HCT116 (cell line): ENCODE data around the gene GTF2IRD1. TPM values are rescaled to one million over a fixed set of nuclear protein-coding genes. Genes with fewer than 3 reads are reported as not detected.

Experiments
- ATAC-seq: fragments of 200-7000 bp; cut with Tn5 transposase; 2 replicates; pipeline ENCODE4 v1.9.1; 2020; ENCODE audit warnings: mild to moderate bottlenecking, moderate library complexity
- BruUV-seq: library from RNA; stranded (reverse); fragments of 400-500 nt; replicated peaks from 2 replicates; lab custom pipeline; 2021; lab: Mats Ljungman, UMichigan
- CTCF ChIA-PET: fragments of 300-600 bp; sonication (Branson Sonifier 250); formaldehyde crosslinking; loops from one replicate; lab custom pipeline; 2021; ENCODE audit warnings: antibody characterized with exemption; lab: Charles Lee
- POLR2A ChIA-PET: fragments of 300-600, 350-600 bp; sonication (Branson Sonifier 250); formaldehyde crosslinking; loops from one replicate; lab custom pipeline; 2021; ENCODE audit warnings: antibody characterized with exemption; lab: Charles Lee
- RAD21 ChIA-PET, 2 experiments: fragments of 300-600 bp; sonication (Branson Sonifier 250); formaldehyde crosslinking; loops; one replicate each; lab custom pipeline; 2023; ENCODE audit warnings: low total read pairs in 2 of 2; ENCODE audit not compliant: uncharacterized antibody in 2 of 2, unreplicated experiment in 2 of 2, low non-redundant PET in 1 of 2; lab: Charles Lee
- DNase-seq: peaks from one replicate; pipeline ENCODE4 v3.0.0-alpha.2; 2010; ENCODE audit warnings: low read depth, low spot score
- H2AFZ ChIP-seq: fragments of 200-600 bp; shearing (Covaris generic), sonication (generic); 2 replicates; pipeline ENCODE4 v1.6.1; 2017; ENCODE audit warnings: low read depth, mixed run types, mixed read lengths, antibody characterized with exemption, low read length; ENCODE audit not compliant: poor library complexity, severe bottlenecking
- H3K27ac ChIP-seq: 2 replicates; pipeline ENCODE4 v1.5.1; 2012; ENCODE audit warnings: low read depth, low read length
- H3K27me3 ChIP-seq: fragments of 200-600 bp; sonication (generic); 2 replicates; pipeline ENCODE4 v1.6.1; 2016; ENCODE audit warnings: mixed run types, low read length, mixed read lengths; ENCODE audit not compliant: insufficient read depth
- H3K36me3 ChIP-seq, 2 experiments: fragments of 200-500 bp in 1 of 2; fragments of 200-600 bp in 1 of 2; sonication (Bioruptor generic) in 1 of 2; sonication (generic) in 1 of 2; 2 replicates each; pipeline versions ENCODE4 v1.5.1 to v1.6.1; 2014 to 2016; ENCODE audit warnings: low read length in 2 of 2, inconsistent platforms in 1 of 2, mixed read lengths in 1 of 2, mixed run types in 1 of 2; ENCODE audit not compliant: insufficient read depth in 2 of 2, control insufficient read depth in 1 of 2
- H3K4me1 ChIP-seq, 2 experiments: fragments of 200-600 bp in 1 of 2; sonication (generic) in 1 of 2; 2 replicates each; pipeline versions ENCODE4 v1.5.1 to v1.6.1; 2012 to 2017; ENCODE audit warnings: low read length in 2 of 2, inconsistent platforms in 1 of 2, mild to moderate bottlenecking in 1 of 2, mixed read lengths in 1 of 2, mixed run types in 1 of 2, moderate library complexity in 1 of 2; ENCODE audit not compliant: insufficient read depth in 2 of 2, control insufficient read depth in 1 of 2
- H3K4me2 ChIP-seq: fragments of 200-600 bp; sonication (generic); 2 replicates; pipeline ENCODE4 v1.6.1; 2017; ENCODE audit warnings: mixed run types, low read length, mixed read lengths
- H3K4me3 ChIP-seq, 2 experiments: fragments of 200-600 bp in 1 of 2; sonication (generic) in 1 of 2; replicated peaks in 1 of 2; 2 replicates each; pipeline ENCODE4 v1.5.1; 2011 to 2016; ENCODE audit warnings: low read length in 2 of 2, control low read depth in 1 of 2, low read depth in 1 of 2, mild to moderate bottlenecking in 1 of 2, mixed read lengths in 1 of 2, mixed run types in 1 of 2
- H3K79me2 ChIP-seq: fragments of 200-600 bp; sonication (generic); 2 replicates; pipeline ENCODE4 v1.6.1; 2017; ENCODE audit warnings: mild to moderate bottlenecking, mixed run types, low read length, moderate library complexity, mixed read lengths; ENCODE audit not compliant: insufficient read depth
- H3K9ac ChIP-seq: fragments of 200-600 bp; sonication (generic); 2 replicates; pipeline ENCODE4 v1.6.1; 2016; ENCODE audit warnings: low read length, mixed read lengths
- H3K9me2 ChIP-seq: fragments of 200-600 bp; sonication (generic), shearing (Covaris generic); 2 replicates; pipeline ENCODE4 v1.6.1; 2017; ENCODE audit warnings: mixed run types, mild to moderate bottlenecking, moderate library complexity; ENCODE audit not compliant: insufficient read depth
- H3K9me3 ChIP-seq, 2 experiments: fragments of 200-500 bp in 1 of 2; fragments of 200-600 bp in 1 of 2; sonication (Bioruptor generic) in 1 of 2; sonication (generic) in 1 of 2; 2 replicates each; pipeline ENCODE4 v1.6.1; 2014 to 2017; ENCODE audit warnings: low read length in 2 of 2, mixed read lengths in 2 of 2, inconsistent platforms in 1 of 2, low read depth in 1 of 2, mild to moderate bottlenecking in 1 of 2, mixed run types in 1 of 2, moderate library complexity in 1 of 2; ENCODE audit not compliant: control insufficient read depth in 1 of 2, insufficient read depth in 1 of 2
- H4K20me1 ChIP-seq: fragments of 200-600 bp; sonication (generic), shearing (Covaris generic); 2 replicates; pipeline ENCODE4 v1.6.1; 2017; ENCODE audit warnings: mixed run types, mild to moderate bottlenecking, moderate library complexity; ENCODE audit not compliant: insufficient read depth
- ATF3 ChIP-seq: IDR thresholded peaks from 2 replicates; pipeline ENCODE4 v1.6.1; 2012
- CBX3 ChIP-seq: IDR thresholded peaks from 2 replicates; pipeline ENCODE4 v1.6.1; 2012; ENCODE audit warnings: low read depth
- CEBPB ChIP-seq: IDR thresholded peaks from 2 replicates; pipeline ENCODE4 v1.6.1; 2012; ENCODE audit warnings: low read depth
- EGR1 ChIP-seq: IDR thresholded peaks from 2 replicates; pipeline ENCODE4 v1.6.1; 2012; ENCODE audit warnings: low read depth
- ELF1 ChIP-seq: IDR thresholded peaks from 2 replicates; pipeline ENCODE4 v1.6.1; 2012; ENCODE audit warnings: low read depth, borderline replicate concordance
- EZH2 ChIP-seq: fragments of 200-600 bp; sonication (generic); IDR thresholded peaks from 2 replicates; pipeline ENCODE4 v1.6.1; 2017; ENCODE audit warnings: antibody characterized with exemption, mixed run types
- FOSL1 ChIP-seq: IDR thresholded peaks from 2 replicates; pipeline ENCODE4 v1.6.1; 2012; ENCODE audit warnings: low read depth
- POLR2A ChIP-seq: IDR thresholded peaks from 2 replicates; pipeline ENCODE4 v1.7.0; 2011; ENCODE audit warnings: borderline replicate concordance; ENCODE audit not compliant: insufficient read depth, insufficient read length; ENCODE audit errors: extremely low read depth
- RAD21 ChIP-seq: IDR thresholded peaks from 2 replicates; pipeline ENCODE4 v1.6.1; 2012; ENCODE audit warnings: low read depth, mild to moderate bottlenecking
- REST ChIP-seq: IDR thresholded peaks from 2 replicates; pipeline ENCODE4 v1.6.1; 2012; ENCODE audit warnings: low read depth
- SIN3A ChIP-seq: IDR thresholded peaks from 2 replicates; pipeline ENCODE4 v1.6.1; 2012; ENCODE audit warnings: low read depth
- SP1 ChIP-seq: IDR thresholded peaks from 2 replicates; pipeline ENCODE4 v1.6.1; 2012; ENCODE audit warnings: low read depth
- SRF ChIP-seq: IDR thresholded peaks from 2 replicates; pipeline ENCODE4 v1.6.1; 2012; ENCODE audit warnings: low read depth
- YY1 ChIP-seq: IDR thresholded peaks from 2 replicates; pipeline ENCODE4 v1.6.1; 2011; ENCODE audit warnings: low read length, low read depth, moderate library complexity, mild to moderate bottlenecking; ENCODE audit not compliant: insufficient replicate concordance; ENCODE audit errors: extremely low read depth
- ZBTB33 ChIP-seq: IDR thresholded peaks from 2 replicates; pipeline ENCODE4 v1.6.1; 2011; ENCODE audit warnings: mild to moderate bottlenecking, low read length, moderate library complexity; ENCODE audit not compliant: insufficient replicate concordance; ENCODE audit errors: extremely low read depth
- ZFX ChIP-seq: fragments of 450-650 bp; IDR thresholded peaks from 2 replicates; pipeline ENCODE4 v1.6.1; 2017
- ZNF274 ChIP-seq: fragments of 200-500 bp; sonication (Bioruptor generic); IDR thresholded peaks from 2 replicates; pipeline ENCODE4 v1.6.1; 2014; ENCODE audit warnings: mild to moderate bottlenecking, low read depth, low read length, inconsistent platforms
- intact Hi-C: fragments of 100-400 bp; cut with micrococcal nuclease; formaldehyde crosslinking; loops from 2 replicates; pipeline ENCODE4 v1.10.0; 2022
- total RNA-seq: library from RNA; stranded (reverse); gene quantifications from one replicate; pipeline ENCODE4 v1.2.1, GENCODE V29; 2021; ENCODE audit not compliant: unreplicated experiment

The GTF2IRD1 gene
- total RNA-seq, 1 experiment from 2014 or later = 34.5 TPM

- H3K4me1 ChIP-seq = peaks cover 0 to 3% of the 10 kb centered on the region in 2 experiments; a peak in 2 of 4 replicates
- H3K4me3 ChIP-seq = no peak overlapping the region
- no peaks in the 10 kb centered on the region for H3K9me2 ChIP-seq
- ChIA-PET CTCF (no interaction called here), RAD21 (no interaction called here), POLR2A (no interaction called here)
- DNase-seq (no peak), ATAC-seq (no peak)
- H3K9me3 ChIP-seq = no peaks in the 10 kb centered on the region
- H4K20me1 ChIP-seq = no peaks in the 10 kb centered on the region
- no peak overlapping the region for H3K4me2 ChIP-seq
- no TSS peak for BruUV-seq
- H3K9ac ChIP-seq = no peak overlapping the region
- no peaks in the 10 kb centered on the region for H3K36me3 ChIP-seq
- intact Hi-C loops = no loop called here
- no peak for TF ChIP-seq POLR2A
- no peak for TF ChIP-seq EGR1
- no peak for TF ChIP-seq REST
- no peak for TF ChIP-seq FOSL1
- TF ChIP-seq RAD21 = no peak
- no peak for TF ChIP-seq YY1
- H3K79me2 ChIP-seq = no peaks in the 10 kb centered on the region
- no peak overlapping the region for H2AFZ ChIP-seq
- no peaks in the 10 kb centered on the region for H3K27me3 ChIP-seq
- no peak overlapping the region for H3K27ac ChIP-seq
These were observed 41.6 kb upstream of the GTF2IRD1 start for GRCh38 chr7:74412056-74412455.

GRCh38 chr7:74412603-74413002, 41.1 kb upstream of the GTF2IRD1 start:
- BruUV-seq = no TSS peak
- POLR2A ChIA-PET = no interaction called here
- CTCF ChIA-PET = no interaction called here
- H3K9ac ChIP-seq = no peak overlapping the region
- H3K9me2 ChIP-seq = no peaks in the 10 kb centered on the region
- no peaks in the 10 kb centered on the region for H3K27me3 ChIP-seq
- peaks cover 3 to 4% of the 10 kb centered on the region in 2 experiments; a peak in 2 of 4 replicates for H3K4me1 ChIP-seq
- RAD21 ChIA-PET = no interaction called here
- H3K4me2 ChIP-seq = no peak overlapping the region
- no peaks in the 10 kb centered on the region for H3K9me3 ChIP-seq
- H3K27ac ChIP-seq = no peak overlapping the region
- no peak for ATAC-seq
- H2AFZ ChIP-seq = no peak overlapping the region
- DNase-seq = no peak
- intact Hi-C loops = no loop called here
- H3K36me3 ChIP-seq = no peaks in the 10 kb centered on the region
- no peak overlapping the region for H3K4me3 ChIP-seq
- no peaks in the 10 kb centered on the region for H3K79me2 ChIP-seq
- no peaks in the 10 kb centered on the region for H4K20me1 ChIP-seq
- no peak for TF ChIP-seq ZNF274
- TF ChIP-seq SP1 = no peak
- TF ChIP-seq CBX3 = no peak
- no peak for TF ChIP-seq SRF
- TF ChIP-seq ATF3 = no peak
- TF ChIP-seq YY1 = no peak
- no peak for TF ChIP-seq SIN3A
- no peak for TF ChIP-seq ZFX
- TF ChIP-seq CEBPB = no peak
- TF ChIP-seq FOSL1 = no peak
- no peak for TF ChIP-seq ZBTB33
- TF ChIP-seq EZH2 = no peak
- TF ChIP-seq ELF1 = no peak
- no peak for TF ChIP-seq RAD21
